Activated T-cell treated with anti-CD3 and anti-CD28 coated beads for 24 hours (primary cell): ENCODE measurements around the gene DLX3.
A peak's percentile ranks its signal among the peaks of the same experiment; 100 is the strongest.

Experiments
- DNase-seq: peaks from one replicate; pipeline ENCODE4 v3.0.0-alpha.2; 2020; ENCODE audit warnings: low read depth

Gene DLX3

DNA sequence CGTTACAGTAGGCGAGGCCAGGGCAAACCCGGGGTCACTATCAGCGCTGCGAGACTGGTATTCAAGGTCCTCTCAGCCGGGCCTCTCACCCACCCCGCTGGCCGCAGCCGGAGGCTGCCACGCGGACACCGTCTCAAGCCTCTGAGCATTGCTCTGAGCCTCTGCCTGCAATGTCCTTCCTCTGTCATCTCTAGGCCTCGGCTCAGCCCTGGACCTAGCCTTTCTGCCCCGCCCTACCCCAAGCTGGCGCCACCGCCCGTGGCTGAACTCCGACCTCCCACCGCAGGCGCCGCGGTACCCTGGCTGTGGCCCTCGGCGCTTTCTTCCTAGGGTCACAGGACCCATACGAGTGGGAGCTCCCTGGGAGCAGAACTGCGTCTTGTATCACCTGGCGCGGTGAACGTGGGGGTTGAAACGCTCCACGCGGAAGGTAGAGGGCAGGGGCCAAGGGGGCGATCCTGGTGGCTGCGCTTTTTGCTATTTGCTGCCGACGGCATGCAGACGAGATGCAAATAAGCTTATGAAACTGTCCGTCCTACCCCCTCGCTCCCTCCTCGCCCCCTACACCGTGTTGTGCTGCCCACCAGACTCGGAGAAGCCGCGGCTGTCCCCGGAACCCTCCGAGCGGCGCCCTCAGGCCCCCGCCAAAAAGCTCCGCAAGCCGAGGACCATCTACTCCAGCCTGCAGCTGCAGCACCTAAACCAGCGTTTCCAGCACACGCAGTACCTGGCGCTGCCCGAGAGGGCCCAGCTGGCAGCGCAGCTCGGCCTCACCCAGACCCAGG lies 22.3 kb downstream of the DLX3 start:
- DNase-seq, result no peak

DNA sequence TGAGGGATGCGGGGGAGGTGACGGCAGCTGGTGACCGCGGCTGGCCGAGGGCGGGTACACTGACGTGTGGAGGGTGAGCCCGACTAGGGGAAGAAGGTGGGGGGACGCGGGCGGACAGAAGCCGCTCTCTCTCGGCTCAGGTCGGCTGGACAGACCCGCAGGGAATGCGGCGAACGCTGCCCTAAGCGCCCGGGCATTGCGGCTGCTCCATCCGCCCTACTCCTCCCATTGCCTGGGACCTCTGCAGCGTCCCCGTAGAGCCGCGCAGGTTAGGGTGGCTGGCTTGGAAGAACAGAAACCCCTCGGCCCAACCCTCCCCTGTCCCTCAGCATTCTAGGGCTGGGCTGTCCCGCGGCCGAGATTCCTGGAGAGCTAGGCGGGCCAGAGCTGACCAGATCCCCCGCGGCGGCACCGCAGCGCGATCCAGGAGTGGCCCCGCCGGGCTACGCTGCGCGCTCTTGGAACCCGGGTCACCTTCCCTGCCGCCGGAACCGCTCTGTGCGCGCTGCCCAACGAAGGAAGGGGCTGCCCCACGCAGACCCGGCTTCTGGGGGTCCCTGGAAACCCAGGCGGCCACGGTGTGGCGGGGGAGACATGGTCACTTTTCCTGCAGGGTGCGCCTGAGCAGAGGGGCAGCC lies 23.1 kb downstream of the DLX3 start:
- DNase-seq, result no peak

DNA sequence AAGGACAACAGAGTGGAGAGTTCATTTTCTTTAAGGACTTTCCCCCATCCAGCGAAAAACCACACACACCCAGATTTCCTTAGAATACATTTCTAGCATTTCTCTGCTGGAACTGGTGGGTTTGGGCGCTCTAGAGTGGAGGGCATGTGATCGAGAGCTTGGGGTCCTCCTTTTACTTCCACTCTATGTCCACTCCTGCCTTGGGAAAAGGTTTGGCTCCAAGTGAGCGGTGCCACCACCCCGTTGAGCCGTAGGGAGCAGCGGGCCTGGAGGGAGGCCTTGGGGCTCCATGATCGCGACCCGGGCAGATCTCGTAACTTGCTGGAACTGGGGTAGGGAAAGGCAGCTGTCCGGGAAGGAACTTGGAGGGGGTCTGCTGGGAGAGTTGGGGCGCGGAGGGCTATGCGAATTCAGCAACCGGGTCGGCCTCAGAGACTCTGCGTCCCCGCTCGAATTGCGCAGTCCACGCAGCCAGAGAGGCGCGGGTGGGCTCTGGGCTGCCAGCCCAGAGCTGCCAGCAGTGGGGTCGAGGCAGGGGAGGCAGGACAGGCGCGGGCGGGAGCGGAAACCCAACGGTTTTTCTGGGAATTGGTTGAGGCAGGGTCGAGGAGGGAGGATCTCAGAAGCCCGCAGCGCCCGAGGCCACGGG lies 23.7 kb downstream of the DLX3 start:
- no peak for DNase-seq

DNA sequence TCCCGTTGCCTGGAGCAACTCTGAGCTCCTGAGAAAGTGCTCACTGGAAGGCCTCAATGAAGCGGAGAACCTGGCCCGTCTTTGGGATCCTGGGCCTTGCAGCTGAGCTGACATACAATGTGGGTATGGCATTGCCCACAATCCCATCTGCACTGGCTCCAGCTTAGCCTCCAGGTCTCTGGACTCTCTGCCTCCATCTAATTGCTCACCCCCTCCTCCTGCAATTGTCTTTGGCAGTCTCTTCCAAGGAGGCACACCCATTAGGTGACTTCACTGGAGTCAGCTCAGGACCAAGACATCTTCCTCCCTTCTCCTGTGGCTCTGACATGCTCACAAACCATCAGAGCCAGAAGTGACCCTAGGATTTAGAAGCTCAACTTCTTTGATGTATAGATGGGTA lies 24.5 kb downstream of the DLX3 start:
- no peak for DNase-seq

DNA sequence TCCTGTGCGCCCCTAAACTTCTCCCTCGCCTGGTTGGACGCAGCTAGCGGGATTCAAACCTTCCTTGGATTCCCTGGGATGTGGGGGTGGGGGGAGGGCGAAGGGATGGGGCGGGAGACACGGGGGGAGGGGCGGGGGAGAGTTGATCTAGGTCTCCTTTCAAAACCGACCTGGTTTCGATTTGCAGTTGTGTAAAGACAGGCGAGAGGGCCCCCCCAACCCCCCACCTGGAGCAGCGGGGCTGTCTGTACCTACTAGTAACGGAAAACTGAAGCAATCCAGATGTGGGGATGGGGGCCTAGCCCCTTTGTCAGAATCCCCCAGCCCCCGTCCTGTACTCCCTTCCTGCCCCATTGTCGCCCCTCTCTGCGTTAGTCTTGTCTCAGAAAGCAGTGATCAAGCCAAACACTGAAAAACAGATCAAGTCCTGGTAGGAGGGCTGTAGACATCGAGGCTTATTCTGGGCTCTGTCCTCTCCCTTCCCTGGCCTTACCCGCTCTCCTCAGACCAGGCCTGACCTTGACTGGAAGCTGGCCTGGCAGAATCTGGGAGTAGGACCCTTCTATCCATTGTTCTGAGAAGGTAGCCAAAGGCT lies 25.1 kb downstream of the DLX3 start:
- DNase-seq, result no peak

DNA sequence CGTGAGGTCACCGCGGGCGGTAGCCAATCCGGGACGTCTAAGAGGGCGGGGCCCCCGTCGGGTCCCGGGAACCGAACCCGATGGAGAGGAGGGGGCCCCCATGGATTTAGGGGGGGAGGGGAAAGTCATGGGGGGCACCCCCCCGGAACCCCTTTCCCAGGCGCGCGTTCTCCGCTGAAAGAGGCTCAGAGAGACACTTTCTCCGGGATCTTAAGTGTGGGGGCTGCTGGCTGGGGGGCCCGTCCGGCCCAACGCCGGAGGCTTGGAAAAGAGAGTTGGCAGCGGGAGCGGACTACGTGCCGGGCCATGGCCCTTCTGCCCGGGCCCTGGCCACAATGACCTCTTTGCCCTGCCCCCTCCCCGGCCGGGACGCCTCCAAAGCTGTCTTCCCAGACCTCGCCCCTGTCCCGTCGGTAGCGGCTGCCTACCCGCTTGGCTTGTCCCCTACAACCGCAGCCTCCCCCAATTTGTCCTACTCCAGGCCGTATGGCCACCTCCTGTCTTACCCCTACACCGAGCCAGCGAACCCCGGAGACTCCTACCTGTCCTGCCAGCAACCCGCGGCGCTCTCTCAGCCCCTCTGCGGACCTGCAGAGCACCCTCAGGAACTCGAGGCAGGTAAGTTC lies 25.8 kb downstream of the DLX3 start, which contains the start of gene DLX4:
Gene DLX4 (plus strand): TSS at position 57 of the 626 bp plus-strand sequence. CDS start 279 bp downstream, at position 336.
- DNase-seq, result no peak

DNA sequence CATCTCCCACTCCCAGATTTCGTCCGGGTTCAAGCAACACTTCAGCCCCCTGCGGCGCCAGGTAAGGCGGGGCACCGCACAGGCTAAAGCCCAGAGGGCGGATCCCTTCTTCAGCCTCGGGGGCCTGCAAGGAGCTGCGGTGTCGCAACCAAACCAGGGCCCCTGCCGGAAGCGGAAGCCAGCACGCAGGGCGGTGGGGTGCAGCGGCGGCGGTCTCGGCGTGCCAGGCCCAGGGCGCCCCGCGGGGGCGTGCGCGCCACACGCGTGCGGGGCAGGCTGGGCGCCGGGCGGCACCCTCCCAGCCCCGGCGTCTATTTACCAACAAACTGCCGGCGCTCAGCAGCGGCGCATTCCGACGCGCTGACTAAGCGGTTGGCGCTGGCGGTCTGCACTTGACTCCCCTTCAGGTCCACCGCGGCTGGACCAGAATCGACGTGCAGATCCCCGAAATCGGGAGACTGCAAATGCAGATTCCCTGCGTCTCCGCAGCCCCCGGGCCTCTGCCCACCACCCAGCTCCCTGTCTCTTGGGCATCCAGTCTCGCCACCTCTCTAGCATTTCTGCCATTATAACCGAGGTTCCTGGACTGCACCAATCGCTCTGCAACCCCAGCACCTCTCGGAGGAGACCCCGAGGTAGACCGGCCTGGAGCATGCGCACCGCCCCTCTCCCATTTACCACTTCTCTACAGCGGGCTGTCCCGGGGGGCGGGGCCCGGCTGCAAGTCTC lies 26.5 kb downstream of the DLX3 start:
- DNase-seq, result peak; percentile 66

DNA sequence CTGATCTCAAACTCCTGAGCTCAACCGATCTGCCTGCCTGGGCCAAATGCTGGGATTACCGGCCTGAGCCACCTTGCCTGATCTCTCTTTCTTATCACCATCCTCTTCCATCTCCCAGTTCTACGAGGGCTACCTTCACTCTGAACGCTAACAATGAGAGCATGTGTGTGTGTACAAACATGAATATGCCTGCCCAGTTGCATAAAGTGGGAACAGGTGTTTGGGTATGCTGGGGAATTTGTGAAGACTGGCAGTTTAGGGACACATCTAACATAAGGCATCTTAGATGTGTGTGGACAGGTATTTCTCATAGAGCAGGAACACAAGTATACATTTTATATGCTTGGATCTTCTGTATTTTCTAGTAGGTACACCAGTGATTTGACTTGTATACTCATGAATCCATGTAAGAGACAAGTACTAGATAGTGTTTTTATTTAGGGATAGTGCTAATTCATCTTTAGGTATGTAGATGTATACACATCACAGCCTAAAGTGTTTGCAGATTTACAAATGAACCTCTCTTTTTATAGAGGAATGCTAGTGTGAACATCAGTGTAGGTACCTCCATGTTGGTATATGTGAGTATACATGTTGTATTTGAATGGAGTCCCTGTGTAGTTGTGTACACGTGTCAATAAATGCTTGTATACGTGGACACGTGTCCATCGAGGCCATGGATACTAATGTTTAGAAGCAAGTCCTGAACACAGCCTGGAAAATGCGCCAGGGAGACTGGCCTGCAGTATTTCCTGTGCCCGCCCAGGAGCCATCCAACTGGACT lies 27.2 kb downstream of the DLX3 start:
- no peak for DNase-seq

DNA sequence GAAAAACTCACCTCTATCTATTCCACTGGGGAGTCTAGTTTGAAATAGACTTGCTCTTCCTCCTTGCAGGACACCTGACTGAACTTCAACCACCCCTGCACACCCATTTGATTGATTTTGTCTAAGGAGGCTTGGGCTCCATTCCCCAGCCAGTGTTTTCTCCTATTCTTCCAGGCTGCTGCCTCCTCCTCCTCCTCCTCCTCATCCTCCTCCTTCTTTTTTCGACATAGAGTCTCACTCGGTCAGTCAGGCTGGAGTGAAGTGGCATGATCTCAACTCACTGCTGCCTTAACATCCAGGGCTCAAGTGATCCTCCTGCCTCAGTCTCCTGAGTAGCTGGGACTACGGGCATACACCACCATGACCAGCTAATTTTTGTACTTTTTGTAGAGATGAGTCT lies 27.8 kb downstream of the DLX3 start:
- no peak for DNase-seq

DNA sequence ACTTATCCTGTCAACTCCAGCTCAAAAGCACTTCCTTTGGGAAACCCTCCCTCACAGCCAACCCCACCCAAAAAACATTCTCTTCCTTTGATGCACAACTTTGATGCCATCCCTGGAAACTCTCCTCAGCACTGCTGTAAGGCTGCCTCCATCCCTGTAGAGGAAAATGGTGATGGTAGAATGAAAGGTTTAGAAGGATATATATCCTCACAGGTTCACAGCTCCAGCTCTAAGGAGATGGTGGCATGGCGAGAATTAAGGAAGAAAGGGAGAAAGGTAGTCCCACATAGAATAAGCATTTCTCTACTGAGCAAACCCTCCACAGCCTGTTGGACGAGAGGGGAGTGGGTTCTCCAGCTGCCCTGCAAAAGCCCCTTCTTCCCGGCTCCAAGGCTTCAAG lies 28.3 kb downstream of the DLX3 start:
- DNase-seq, result no peak

DNA sequence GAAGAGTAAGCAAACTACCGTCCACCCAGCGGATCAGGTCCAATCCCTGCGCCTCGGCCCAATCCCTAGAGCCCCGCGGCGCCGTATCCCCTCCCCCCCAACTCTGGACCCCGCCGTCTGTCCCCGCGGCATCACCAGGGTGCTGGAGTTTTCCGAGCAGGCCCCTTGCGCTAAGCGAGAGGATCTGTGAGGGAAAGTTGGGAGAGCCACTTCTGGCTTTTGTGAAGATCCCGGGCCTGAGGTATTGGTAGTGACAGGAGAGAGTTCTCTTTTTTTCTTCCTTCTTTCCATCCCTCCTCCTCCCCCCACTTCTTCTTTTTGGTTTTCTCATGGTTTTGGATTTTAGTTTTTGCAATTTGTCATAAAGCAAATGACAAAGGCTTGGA lies 29.5 kb downstream of the DLX3 start:
- no peak for DNase-seq

DNA sequence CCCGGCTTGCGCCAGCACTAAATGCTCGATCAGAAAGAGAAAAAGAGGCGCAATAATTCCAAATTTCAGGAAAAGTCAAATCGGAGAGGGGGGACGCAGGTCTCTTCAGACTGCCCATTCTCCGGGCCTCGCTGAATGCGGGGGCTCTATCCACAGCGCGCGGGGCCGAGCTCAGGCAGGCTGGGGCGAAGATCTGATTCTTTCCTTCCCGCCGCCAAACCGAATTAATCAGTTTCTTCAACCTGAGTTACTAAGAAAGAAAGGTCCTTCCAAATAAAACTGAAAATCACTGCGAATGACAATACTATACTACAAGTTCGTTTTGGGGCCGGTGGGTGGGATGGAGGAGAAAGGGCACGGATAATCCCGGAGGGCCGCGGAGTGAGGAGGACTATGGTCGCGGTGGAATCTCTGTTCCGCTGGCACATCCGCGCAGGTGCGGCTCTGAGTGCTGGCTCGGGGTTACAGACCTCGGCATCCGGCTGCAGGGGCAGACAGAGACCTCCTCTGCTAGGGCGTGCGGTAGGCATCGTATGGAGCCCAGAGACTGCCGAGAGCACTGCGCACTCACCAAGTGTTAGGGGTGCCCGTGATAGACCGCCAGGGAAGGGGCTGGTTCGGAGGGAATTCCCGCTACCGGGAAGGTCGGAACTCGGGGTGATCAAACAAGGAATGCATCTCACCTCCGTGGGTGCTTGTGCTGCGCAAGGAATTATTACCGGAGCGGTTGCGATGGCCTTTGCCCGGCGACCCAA lies 30.1 kb downstream of the DLX3 start:
- DNase-seq, result peak; percentile 7

DNA sequence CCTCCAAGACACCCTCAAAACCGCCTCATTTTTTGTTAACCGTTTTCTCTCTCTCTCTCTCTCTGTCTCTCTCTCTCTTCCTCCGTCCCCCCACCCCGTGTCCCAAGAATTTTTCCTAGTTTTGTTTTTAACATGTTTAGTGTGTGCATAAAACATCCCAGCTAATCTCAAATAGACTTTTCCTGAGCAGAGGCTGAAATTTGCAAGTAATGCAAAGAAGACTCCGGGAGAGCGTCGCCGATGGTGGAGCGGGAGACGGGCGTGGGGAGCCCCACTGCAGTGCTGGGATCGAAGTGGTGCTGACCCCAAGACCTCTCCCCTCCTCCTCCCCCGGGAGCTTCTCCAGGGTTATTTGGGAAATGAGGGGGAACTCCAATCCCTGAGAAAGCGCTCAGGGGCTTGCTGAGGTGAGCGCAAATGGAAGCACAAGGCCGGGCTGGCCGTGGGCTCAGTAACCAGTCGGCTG lies 30.7 kb downstream of the DLX3 start:
- DNase-seq, result no peak

DNA sequence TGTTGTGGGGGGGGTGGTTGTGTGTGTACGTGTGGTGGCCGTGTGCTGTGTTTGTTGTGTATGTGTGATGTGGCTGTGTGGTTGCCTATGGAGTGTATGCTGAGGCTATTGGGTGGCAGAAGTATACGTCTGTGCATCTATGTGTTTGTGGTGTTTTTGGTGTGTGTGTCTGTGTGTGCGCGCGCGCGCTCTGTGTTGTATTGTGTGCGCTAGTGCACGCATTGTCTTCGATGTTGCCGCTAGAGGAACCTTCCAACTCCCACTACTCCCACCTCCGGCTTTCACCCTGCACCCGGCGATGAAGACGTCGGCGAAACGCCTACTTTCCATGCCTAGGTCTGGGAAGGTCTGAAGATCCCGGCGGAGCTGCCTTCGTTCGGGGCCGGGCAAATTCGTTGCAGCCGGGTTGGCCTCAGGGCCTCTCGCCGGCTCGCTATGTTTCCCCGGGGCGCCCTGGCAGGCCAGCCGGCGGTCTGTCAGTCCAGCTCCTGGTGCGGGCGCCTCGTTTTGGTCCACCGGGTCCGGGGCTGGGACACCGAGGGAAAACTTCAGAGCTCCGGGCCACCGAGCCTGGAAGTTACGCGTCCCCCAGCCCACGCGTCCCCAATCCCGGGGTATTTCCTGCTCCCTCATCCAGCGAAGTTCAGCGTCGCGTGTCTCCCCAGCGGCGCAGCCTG lies 31.3 kb downstream of the DLX3 start:
- DNase-seq, result no peak

DNA sequence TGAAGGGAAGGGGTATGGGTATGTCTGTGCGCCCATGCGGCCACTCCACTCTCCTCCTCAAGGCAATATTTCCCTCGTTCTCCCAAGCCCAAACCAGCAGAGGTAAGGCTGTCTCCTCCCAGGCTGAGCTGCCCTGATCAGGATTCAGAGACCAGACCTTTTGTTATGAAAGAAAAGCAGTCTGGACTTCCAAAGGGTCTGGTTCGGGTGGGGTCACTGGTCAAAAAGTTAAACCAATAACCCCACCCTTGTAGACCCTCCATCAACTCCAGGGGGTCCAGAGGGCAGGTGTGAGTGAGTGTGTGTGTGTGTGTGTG lies 31.8 kb downstream of the DLX3 start:
- DNase-seq, result no peak

DNA sequence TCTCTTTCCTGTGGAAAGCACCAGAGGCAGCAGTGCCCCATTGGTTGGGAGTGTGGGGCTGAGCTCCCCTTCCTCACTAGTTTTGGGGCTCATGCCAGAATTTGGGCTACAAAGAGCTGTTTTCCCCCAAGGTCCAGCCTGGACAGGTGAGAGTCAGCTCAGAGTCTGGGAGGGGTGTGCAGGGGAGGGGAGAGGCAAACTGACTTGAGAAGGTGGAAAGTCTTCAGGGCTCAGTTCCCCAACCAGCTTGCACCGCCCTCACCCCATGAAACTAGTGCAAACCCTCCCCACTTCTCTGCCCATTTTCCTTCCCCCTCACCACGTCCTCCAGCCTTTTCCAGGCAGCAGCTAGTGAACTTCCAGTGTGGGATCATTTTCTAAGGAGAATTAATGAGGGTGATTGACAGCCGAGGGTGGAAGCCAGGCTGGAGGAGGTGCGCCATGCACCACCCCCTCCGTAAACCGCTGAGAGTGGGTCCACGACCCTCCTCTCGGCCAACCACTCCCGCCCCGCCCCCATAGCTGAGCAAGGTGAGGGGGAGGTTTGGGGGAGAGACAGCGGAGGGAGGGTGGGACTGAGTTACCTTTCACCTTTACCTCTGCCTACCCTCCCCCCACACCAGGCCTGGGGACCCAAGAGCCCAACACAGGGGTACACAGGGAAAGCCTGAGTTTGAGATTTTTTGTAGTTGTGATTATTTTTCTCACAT lies 32.3 kb downstream of the DLX3 start:
- DNase-seq, result no peak

DNA sequence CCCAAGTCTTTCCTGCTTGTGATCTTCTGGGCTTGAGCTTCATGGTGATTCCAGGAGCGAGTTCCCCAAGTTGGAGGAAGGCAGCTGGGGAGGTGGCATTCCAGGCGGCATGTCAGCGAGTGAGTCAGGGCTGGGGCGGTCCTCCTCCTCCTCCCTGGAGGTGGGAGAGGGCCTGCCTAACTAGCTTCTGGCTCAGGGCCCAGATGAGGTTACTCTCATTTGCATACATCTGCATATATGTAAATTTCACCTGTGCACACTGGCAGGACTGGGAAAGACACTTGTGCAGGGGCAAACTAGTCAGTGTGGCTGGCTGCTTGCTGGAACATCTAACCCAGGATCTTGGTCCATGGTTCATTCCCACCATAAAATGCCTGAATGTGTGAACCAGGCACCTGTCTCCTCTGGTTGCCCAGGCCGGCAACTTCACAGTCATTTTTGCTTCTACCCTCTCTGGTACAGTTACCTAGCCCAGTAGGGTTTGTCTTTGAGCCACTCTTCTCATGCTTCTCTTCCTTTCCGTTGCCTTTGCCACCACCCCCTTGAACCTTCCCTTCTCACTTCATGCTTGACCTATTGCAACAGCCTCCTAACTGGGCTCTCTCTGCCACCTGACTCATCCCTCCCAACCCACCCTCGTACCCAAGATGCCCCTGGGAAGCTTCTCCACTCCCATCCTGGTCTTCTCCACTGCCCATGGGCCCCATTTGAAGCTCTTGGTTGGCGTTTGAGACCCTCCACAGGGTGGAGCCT lies 35.7 kb downstream of the DLX3 start:
- DNase-seq, result no peak

DNA sequence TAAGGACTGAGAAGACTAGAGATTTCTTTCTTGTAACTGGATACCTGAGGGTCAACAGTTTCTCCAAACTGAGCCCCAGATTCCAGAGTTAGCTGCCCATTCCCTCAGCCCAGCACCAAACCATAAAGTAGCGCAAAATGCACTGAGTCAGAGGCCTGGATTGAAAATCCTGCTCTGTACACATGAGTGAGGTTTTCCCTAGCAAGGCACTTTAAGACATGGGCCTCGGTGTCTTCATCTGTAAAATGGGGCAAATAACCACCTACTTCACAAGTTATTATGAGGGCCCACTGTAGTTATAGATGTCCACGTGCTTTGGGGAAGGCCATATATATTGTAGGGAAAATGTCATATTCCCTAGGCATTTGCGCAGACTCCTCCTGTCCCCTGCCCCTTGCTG lies 36.3 kb downstream of the DLX3 start:
- no peak for DNase-seq
